Endodermal cell (in vitro differentiated cells): Measurements from ENCODE around the gene MRAP2. TPM values are rescaled to one million over a fixed set of nuclear protein-coding genes. Genes with fewer than 3 reads are reported as not detected.

Source experiments
- DNase-seq: peaks from one replicate; pipeline ENCODE4 v3.0.0-alpha.2; 2017
- H3K27ac ChIP-seq: 2 replicates; pipeline ENCODE4 v1.5.1; 2013; ENCODE audit warnings: mild to moderate bottlenecking, low read depth, low read length, moderate library complexity
- H3K27me3 ChIP-seq: 2 replicates; pipeline ENCODE4 v1.6.1; 2013; ENCODE audit warnings: mild to moderate bottlenecking, low read length, moderate library complexity; ENCODE audit not compliant: insufficient read depth, control insufficient read depth, poor library complexity, severe bottlenecking
- H3K36me3 ChIP-seq: 2 replicates; pipeline ENCODE4 v1.7.0; 2013; ENCODE audit warnings: mild to moderate bottlenecking, low read length, moderate library complexity; ENCODE audit not compliant: control insufficient read depth, insufficient read depth
- H3K4me1 ChIP-seq: one replicate; pipeline ENCODE4 v1.7.0; 2013; ENCODE audit warnings: low read length; ENCODE audit not compliant: control insufficient read depth, insufficient read depth
- H3K4me3 ChIP-seq: 2 replicates; pipeline ENCODE4 v1.5.1; 2013; ENCODE audit warnings: mild to moderate bottlenecking, low read length, moderate library complexity
- H3K9ac ChIP-seq: 2 replicates; pipeline ENCODE4 v1.6.1; 2013; ENCODE audit warnings: mild to moderate bottlenecking, low read length, moderate library complexity; ENCODE audit not compliant: poor library complexity, severe bottlenecking; ENCODE audit errors: extremely low read depth
- H3K9me3 ChIP-seq: 2 replicates; pipeline ENCODE4 v1.6.1; 2013; ENCODE audit warnings: mild to moderate bottlenecking, low read length, moderate library complexity; ENCODE audit not compliant: control insufficient read depth
- H3K27ac Mint-ChIP-seq: 2 replicates; pipeline ENCODE4 v1.8.0; 2020; ENCODE audit warnings: mixed read lengths
- H3K27me3 Mint-ChIP-seq: 2 replicates; pipeline ENCODE4 v1.8.0; 2021; ENCODE audit warnings: mild to moderate bottlenecking, mixed read lengths; ENCODE audit not compliant: insufficient read depth
- H3K36me3 Mint-ChIP-seq: 2 replicates; pipeline ENCODE4 v1.8.0; 2020; ENCODE audit warnings: low read depth, mixed read lengths
- H3K4me1 Mint-ChIP-seq: 2 replicates; pipeline ENCODE4 v1.8.0; 2020; ENCODE audit warnings: mixed read lengths
- H3K4me3 Mint-ChIP-seq: 2 replicates; pipeline ENCODE4 v1.8.0; 2020; ENCODE audit warnings: mild to moderate bottlenecking, moderate library complexity, mixed read lengths
- H3K9me3 Mint-ChIP-seq: 2 replicates; pipeline ENCODE4 v1.8.0; 2020; ENCODE audit warnings: mild to moderate bottlenecking, mixed read lengths
- WGBS, 2 experiments: methylation state at CpG; one replicate each; pipeline versions ENCODE4 v1.1.5 to v1.1.7; 2013; ENCODE audit warnings: missing lambda C conversion rate in 2 of 2, mixed read lengths in 1 of 2; ENCODE audit not compliant: insufficient coverage in 1 of 2, insufficient read length in 1 of 2; 5-methylcytosine and 5-hydroxymethylcytosine counted together
- total RNA-seq, 2 donors: library from RNA; stranded (reverse); fragmentation: NEBNext Ultra II Directional in 1 of 2; extraction: Animal tissue kit (Norgen Biotek cat#: 25700) in 1 of 2; gene quantifications; 2 replicates in 1 of 2; 3 replicates in 1 of 2; pipeline ENCODE4 v1.2.1, GENCODE V29; 2021
- TF ChIP-seq, protein P1 (sequence below): fragments of 200-600 bp; sonication (generic); conservative IDR thresholded peaks from 2 replicates; pipeline ENCODE4 v1.5.0; 2021; ENCODE audit warnings: antibody characterized with exemption, mild to moderate bottlenecking

Gene MRAP2
- total RNA-seq, 2 donors from 2014 or later, result 10.7 to 10.8 TPM

DNA sequence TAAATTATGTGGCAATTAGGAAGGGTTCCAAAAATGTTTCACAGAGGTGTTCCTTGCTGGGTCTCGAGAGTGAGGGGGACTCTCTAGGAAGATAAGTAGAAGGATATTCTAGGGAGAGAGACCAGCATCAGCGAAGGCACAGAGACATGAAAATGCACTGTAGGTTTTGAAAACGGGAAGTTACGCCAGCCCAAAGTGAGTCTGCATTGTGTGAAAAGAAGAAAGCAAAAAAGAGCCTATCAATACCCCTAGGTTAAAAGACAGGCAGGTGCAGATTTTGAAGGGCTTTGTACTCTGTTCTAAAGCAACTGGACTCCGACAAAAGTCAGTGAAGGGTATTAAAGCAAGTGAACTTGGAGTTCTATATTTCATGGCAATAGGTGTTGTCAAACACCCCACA is 25.7 kb upstream of the MRAP2 start:
- no peaks in the 10 kb centered on the region for H3K4me1 ChIP-seq
- H3K4me3 Mint-ChIP-seq, result no peak overlapping the region
- no peaks in the 10 kb centered on the region for H3K9me3 ChIP-seq
- no peak overlapping the region for H3K4me3 ChIP-seq
- no peak for DNase-seq
- H3K27ac Mint-ChIP-seq, result no peak overlapping the region
- no peaks in the 10 kb centered on the region for H3K27me3 Mint-ChIP-seq
- H3K9me3 Mint-ChIP-seq, result no peaks in the 10 kb centered on the region
- no peak overlapping the region for H3K9ac ChIP-seq
- H3K36me3 Mint-ChIP-seq, result no peaks in the 10 kb centered on the region
- H3K36me3 ChIP-seq, result no peaks in the 10 kb centered on the region
- 88 to 100% methylated on average over 3 to 5 of the region's 5 CpGs for WGBS, 2 experiments
- H3K27ac ChIP-seq, result no peak overlapping the region
- no peaks in the 10 kb centered on the region for H3K4me1 Mint-ChIP-seq
- no peaks in the 10 kb centered on the region for H3K27me3 ChIP-seq
- TF ChIP-seq, protein P1, sequence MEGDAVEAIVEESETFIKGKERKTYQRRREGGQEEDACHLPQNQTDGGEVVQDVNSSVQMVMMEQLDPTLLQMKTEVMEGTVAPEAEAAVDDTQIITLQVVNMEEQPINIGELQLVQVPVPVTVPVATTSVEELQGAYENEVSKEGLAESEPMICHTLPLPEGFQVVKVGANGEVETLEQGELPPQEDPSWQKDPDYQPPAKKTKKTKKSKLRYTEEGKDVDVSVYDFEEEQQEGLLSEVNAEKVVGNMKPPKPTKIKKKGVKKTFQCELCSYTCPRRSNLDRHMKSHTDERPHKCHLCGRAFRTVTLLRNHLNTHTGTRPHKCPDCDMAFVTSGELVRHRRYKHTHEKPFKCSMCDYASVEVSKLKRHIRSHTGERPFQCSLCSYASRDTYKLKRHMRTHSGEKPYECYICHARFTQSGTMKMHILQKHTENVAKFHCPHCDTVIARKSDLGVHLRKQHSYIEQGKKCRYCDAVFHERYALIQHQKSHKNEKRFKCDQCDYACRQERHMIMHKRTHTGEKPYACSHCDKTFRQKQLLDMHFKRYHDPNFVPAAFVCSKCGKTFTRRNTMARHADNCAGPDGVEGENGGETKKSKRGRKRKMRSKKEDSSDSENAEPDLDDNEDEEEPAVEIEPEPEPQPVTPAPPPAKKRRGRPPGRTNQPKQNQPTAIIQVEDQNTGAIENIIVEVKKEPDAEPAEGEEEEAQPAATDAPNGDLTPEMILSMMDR, result no peak

DNA sequence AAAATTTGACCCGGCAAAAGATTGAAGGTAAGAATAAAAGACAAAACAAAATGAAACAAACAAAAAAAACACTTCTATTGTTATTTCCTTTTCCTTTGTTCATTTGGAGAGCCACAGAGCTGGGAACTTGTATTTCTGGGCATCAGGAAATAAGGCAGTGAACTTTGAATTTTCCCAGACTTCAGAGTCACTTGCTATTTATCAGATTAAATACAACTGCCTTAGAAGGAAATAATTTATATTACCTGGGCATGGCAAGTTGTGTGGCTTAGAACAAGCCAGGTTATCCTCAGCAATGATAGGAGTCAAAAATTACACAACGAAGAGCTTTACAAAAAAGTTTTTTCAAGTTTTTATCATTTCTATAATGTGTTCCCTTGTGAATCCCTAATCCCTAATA is 20.2 kb upstream of the MRAP2 start:
- H3K4me3 ChIP-seq, result no peak overlapping the region
- no peaks in the 10 kb centered on the region for H3K27me3 ChIP-seq
- Mint-ChIP-seq H3K9me3 (no peaks in the 10 kb centered on the region), H3K36me3 (no peaks in the 10 kb centered on the region), H3K27me3 (no peaks in the 10 kb centered on the region), H3K4me3 (no peak overlapping the region), H3K4me1 (no peaks in the 10 kb centered on the region), H3K27ac (no peak overlapping the region)
- TF ChIP-seq, protein P1, result no peak
- H3K27ac ChIP-seq, result no peak overlapping the region
- no peak for DNase-seq
- no peak overlapping the region for H3K9ac ChIP-seq
- H3K36me3 ChIP-seq, result no peaks in the 10 kb centered on the region
- H3K9me3 ChIP-seq, result no peaks in the 10 kb centered on the region
- 73 to 100% methylated on average over 1 to 2 of the region's 2 CpGs for WGBS, 2 experiments
- H3K4me1 ChIP-seq, result no peaks in the 10 kb centered on the region

DNA sequence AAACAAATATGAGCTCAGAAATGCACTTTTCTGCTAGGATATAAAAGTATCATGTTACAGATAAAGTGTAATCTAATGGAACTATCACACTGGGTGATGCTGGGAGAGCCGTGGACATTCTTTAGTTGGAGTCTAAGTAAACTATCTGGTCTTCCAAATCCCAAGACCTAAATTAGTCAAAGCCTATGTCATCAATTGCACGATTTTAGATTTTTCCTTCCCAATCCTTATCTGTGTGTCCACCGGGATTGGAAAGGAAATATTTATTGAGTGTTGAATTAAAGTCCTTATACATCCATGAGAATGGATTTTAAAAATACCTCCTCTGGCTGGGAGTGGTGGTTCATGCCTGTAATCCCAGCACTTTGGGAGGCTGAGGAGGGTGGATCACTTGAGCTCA is 19.6 kb upstream of the MRAP2 start:
- no peak overlapping the region for H3K27ac ChIP-seq
- H3K4me3 Mint-ChIP-seq, result no peak overlapping the region
- 87 to 100% methylated on average over 1 to 2 of the region's 3 CpGs for WGBS, 2 experiments
- H3K27me3 Mint-ChIP-seq, result no peaks in the 10 kb centered on the region
- H3K4me1 Mint-ChIP-seq, result peaks cover 5% of the 10 kb centered on the region
- no peaks in the 10 kb centered on the region for H3K27me3 ChIP-seq
- no peaks in the 10 kb centered on the region for H3K9me3 Mint-ChIP-seq
- no peak overlapping the region for H3K4me3 ChIP-seq
- no peak overlapping the region for H3K9ac ChIP-seq
- H3K4me1 ChIP-seq, result no peaks in the 10 kb centered on the region
- H3K27ac Mint-ChIP-seq, result no peak overlapping the region
- H3K9me3 ChIP-seq, result no peaks in the 10 kb centered on the region
- H3K36me3 ChIP-seq, result no peaks in the 10 kb centered on the region
- TF ChIP-seq, protein P1, result no peak
- no peaks in the 10 kb centered on the region for H3K36me3 Mint-ChIP-seq
- no peak for DNase-seq
